ENCODE data around the gene PTCD1. TPM values are rescaled to one million over a fixed set of nuclear protein-coding genes. Genes with fewer than 3 reads are reported as not detected.

The PTCD1 gene
- total and polyA plus RNA-seq, 9 of the 15 experiments (the other 6 are each of a cell fraction or from before 2014, with no cell fraction given): 0.46 to 17.1 (median 6.2) TPM

DNA sequence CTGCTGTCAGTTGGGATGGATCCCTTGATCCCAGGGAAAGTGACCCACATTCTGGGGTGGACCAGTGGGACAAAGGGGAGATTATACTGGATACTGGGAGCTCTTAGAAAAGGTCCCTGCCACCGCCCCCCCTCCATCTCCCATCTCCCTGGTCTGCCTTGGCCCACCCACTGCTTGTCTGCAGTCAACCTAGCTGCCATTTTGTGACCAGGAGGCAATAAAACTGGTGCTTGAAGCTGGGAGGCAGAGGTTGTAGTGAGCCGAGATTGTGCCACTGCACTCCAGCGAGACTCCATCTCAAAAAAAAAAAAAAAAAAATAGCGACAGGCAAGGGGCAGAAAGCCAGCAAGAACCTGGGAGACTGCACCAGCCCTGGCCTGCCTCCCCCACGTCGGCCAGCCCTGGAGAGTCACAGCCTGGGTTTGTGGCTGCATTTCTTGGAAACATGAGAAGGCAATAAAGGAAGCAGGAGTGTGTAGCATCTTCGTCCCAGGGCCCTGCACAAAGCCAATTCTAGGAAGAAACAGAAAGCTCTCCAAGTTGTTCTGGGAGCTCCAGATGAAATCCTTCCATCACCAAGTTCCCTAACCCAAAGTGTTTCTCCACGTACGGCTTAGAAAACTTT, 68.7 kb downstream of the PTCD1 start (continued):
- TF ChIP-seq MAFG (tag; conservative IDR thresholded peaks at IDR 0.05): no peak
- TF ChIP-seq YY1 (IDR thresholded peaks at IDR 0.05; ENCODE audit: borderline replicate concordance in 1 of 3, control insufficient read depth in 1 of 3, extremely low read depth in 1 of 3, insufficient read depth in 3 of 3, insufficient read length in 1 of 3, insufficient replicate concordance in 2 of 3, low read depth in 1 of 3, low read length in 2 of 3): peak in 1 of 3 experiments; percentile 68
- no peak for TF ChIP-seq ZNF75A (CRISPR knock-in tag; IDR thresholded peaks at IDR 0.05)
- TF ChIP-seq ZFX (CRISPR knock-in tag; IDR thresholded peaks at IDR 0.05): no peak
- TF ChIP-seq, protein P1, sequence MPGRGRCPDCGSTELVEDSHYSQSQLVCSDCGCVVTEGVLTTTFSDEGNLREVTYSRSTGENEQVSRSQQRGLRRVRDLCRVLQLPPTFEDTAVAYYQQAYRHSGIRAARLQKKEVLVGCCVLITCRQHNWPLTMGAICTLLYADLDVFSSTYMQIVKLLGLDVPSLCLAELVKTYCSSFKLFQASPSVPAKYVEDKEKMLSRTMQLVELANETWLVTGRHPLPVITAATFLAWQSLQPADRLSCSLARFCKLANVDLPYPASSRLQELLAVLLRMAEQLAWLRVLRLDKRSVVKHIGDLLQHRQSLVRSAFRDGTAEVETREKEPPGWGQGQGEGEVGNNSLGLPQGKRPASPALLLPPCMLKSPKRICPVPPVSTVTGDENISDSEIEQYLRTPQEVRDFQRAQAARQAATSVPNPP (IDR thresholded peaks at IDR 0.05; ENCODE audit: borderline replicate concordance, insufficient read depth, insufficient read length): no peak
- TF ChIP-seq, protein P2, sequence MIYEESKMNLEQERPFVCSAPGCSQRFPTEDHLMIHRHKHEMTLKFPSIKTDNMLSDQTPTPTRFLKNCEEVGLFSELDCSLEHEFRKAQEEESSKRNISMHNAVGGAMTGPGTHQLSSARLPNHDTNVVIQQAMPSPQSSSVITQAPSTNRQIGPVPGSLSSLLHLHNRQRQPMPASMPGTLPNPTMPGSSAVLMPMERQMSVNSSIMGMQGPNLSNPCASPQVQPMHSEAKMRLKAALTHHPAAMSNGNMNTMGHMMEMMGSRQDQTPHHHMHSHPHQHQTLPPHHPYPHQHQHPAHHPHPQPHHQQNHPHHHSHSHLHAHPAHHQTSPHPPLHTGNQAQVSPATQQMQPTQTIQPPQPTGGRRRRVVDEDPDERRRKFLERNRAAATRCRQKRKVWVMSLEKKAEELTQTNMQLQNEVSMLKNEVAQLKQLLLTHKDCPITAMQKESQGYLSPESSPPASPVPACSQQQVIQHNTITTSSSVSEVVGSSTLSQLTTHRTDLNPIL (CRISPR knock-in tag; IDR thresholded peaks at IDR 0.05): no peak
- TF ChIP-seq KLF6 (CRISPR knock-in tag; IDR thresholded peaks at IDR 0.05; ENCODE audit: borderline replicate concordance): no peak
- peak; percentile 77 for TF ChIP-seq HLTF (IDR thresholded peaks at IDR 0.05)
- peak; percentile 52; the same call in 1 of the 2 replicates for TF ChIP-seq TRIM28 (IDR thresholded peaks at IDR 0.05)
- TF ChIP-seq CREBBP (IDR thresholded peaks at IDR 0.05; ENCODE audit: low read depth, low read length): no peak
- no peak for TF ChIP-seq SUPT5H (IDR thresholded peaks at IDR 0.05)
- no peak for TF ChIP-seq DACH1 (IDR thresholded peaks at IDR 0.05; ENCODE audit: partially characterized antibody)
- no peak for TF ChIP-seq MTF1 (CRISPR knock-in tag; IDR thresholded peaks at IDR 0.05; ENCODE audit: borderline replicate concordance)
- TF ChIP-seq ZNF212 (CRISPR knock-in tag; IDR thresholded peaks at IDR 0.05): no peak
- no peak for TF ChIP-seq ZNF76 (CRISPR knock-in tag; IDR thresholded peaks at IDR 0.05; ENCODE audit: borderline replicate concordance)
- no peak for TF ChIP-seq CREB1 (IDR thresholded peaks at IDR 0.05)
- TF ChIP-seq CREB1 (CRISPR knock-in tag; IDR thresholded peaks at IDR 0.05): no peak
- TF ChIP-seq FOXK2 (conservative IDR thresholded peaks at IDR 0.05 in 1 of 2, IDR thresholded peaks at IDR 0.05 in 1 of 2; ENCODE audit: low read depth in 2 of 2): peak; percentile 64 to 65; a peak in 3 of 4 replicates
- no peak for TF ChIP-seq EZH2 (IDR thresholded peaks at IDR 0.05; ENCODE audit: borderline replicate concordance, low read depth, low read length)
- TF ChIP-seq MEIS2 (IDR thresholded peaks at IDR 0.05; ENCODE audit: partially characterized antibody): no peak
- TF ChIP-seq, protein P3, sequence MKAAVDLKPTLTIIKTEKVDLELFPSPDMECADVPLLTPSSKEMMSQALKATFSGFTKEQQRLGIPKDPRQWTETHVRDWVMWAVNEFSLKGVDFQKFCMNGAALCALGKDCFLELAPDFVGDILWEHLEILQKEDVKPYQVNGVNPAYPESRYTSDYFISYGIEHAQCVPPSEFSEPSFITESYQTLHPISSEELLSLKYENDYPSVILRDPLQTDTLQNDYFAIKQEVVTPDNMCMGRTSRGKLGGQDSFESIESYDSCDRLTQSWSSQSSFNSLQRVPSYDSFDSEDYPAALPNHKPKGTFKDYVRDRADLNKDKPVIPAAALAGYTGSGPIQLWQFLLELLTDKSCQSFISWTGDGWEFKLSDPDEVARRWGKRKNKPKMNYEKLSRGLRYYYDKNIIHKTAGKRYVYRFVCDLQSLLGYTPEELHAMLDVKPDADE (conservative IDR thresholded peaks at IDR 0.05; ENCODE audit: control insufficient read depth, low read depth, low read length): no peak
- no peak for TF ChIP-seq ZNF717 (CRISPR knock-in tag; IDR thresholded peaks at IDR 0.05)
- no peak for TF ChIP-seq MXI1 (IDR thresholded peaks at IDR 0.05; ENCODE audit: low read depth, low read length)
- peak; percentile 37; the same call in 1 of the 2 replicates for TF ChIP-seq TEAD4 (IDR thresholded peaks at IDR 0.05; ENCODE audit: low read length)
- no peak for TF ChIP-seq TEAD4 (CRISPR knock-in tag; IDR thresholded peaks at IDR 0.05; ENCODE audit: borderline replicate concordance)
